ENCODE measurements around the gene DEPDC7.

Gene DEPDC7

GRCh38 chr11:33063326-33063881, 47.7 kb downstream of the DEPDC7 start:
- ChIA-PET CTCF (interaction anchor here (0.9 to 10.4 kb wide), 15 partner anchors 10 to 272 kb away, joined by 3 to 155 read pairs (median 4); no protein-coding TSS in a partner anchor), POLR2A (interaction anchor here (0.7 kb wide), 1 partner anchor 24 kb away, joined by 3 read pairs; the partner anchor contains the start of gene TCP11L1)
- peak; percentile 45 for DNase-seq (ENCODE audit: extremely low spot score)
- TF ChIP-seq CTCF (IDR thresholded peaks at IDR 0.05; ENCODE audit: control extremely low read depth, extremely low read depth, low read depth, missing control alignments): no peak

GRCh38 chr11:33064033-33064825, 48.6 kb downstream of the DEPDC7 start:
- ChIA-PET CTCF (interaction anchor here (0.9 to 10.4 kb wide), 30 partner anchors 9 to 678 kb away, joined by 3 to 155 read pairs (median 5); partner anchors contain the start of genes CCDC73 and TCP11L1), POLR2A (interaction anchor here (0.6 kb wide), 1 partner anchor 91 kb away, joined by 4 read pairs; no protein-coding TSS in a partner anchor)
- DNase-seq (ENCODE audit: extremely low spot score): no peak
- TF ChIP-seq CTCF (IDR thresholded peaks at IDR 0.05; ENCODE audit: control extremely low read depth, extremely low read depth, low read depth, missing control alignments): no peak

- POLR2A ChIA-PET: no interaction called here
Observed at GRCh38 chr11:33064866-33065265, 49.2 kb downstream of the DEPDC7 start.

GRCh38 chr11:33065445-33066178, 49.9 kb downstream of the DEPDC7 start:
- CTCF ChIA-PET: interaction anchor here (0.6 to 10.4 kb wide), 53 partner anchors 10 to 677 kb away, joined by 3 to 155 read pairs (median 5); partner anchors contain the start of genes CCDC73, DEPDC7, QSER1 and TCP11L1
- DNase-seq (ENCODE audit: extremely low spot score): peak; percentile 60
- POLR2A ChIA-PET: no interaction called here
- peak; percentile 98 for TF ChIP-seq CTCF (IDR thresholded peaks at IDR 0.05; ENCODE audit: control extremely low read depth, extremely low read depth, low read depth, missing control alignments)

More at GRCh38 chr11:33064866-33065265, 49.2 kb downstream of the DEPDC7 start:
- DNase-seq (ENCODE audit: extremely low spot score): no peak
- no peak for TF ChIP-seq CTCF (IDR thresholded peaks at IDR 0.05; ENCODE audit: control extremely low read depth, extremely low read depth, low read depth, missing control alignments)
- CTCF ChIA-PET: interaction anchor here (0.6 to 10.4 kb wide), 48 partner anchors 8 to 678 kb away, joined by 3 to 155 read pairs (median 5); partner anchors contain the start of genes CCDC73, DEPDC7, QSER1 and TCP11L1

GRCh38 chr11:33067294-33067693, 51.6 kb downstream of the DEPDC7 start:
- TF ChIP-seq CTCF (IDR thresholded peaks at IDR 0.05; ENCODE audit: control extremely low read depth, extremely low read depth, low read depth, missing control alignments): no peak
- no peak for DNase-seq (ENCODE audit: extremely low spot score)
- POLR2A ChIA-PET: no interaction called here
- CTCF ChIA-PET: interaction anchor here (1.0 to 10.4 kb wide), 6 partner anchors 20 to 261 kb away, joined by 3 to 155 read pairs (median 18); no protein-coding TSS in a partner anchor
